GM21825 (cell line): ENCODE results near the gene SEPTIN6.

Source experiments
- ATAC-seq: cut with Tn5 transposase; IDR thresholded peaks from one replicate; pipeline ENCODE4 v1.9.1; 2021; ENCODE audit warnings: mild to moderate bottlenecking, moderate library complexity; ENCODE audit not compliant: unreplicated experiment

The SEPTIN6 gene

GRCh38 chrX:119693040-119693995 is at the start of gene SEPTIN6:
Gene SEPTIN6, minus strand, starts transcription at chrX:119693168. Its CDS starts 63 bp downstream, at chrX:119693105.
- peak; percentile 64 for ATAC-seq

- ATAC-seq: no peak
Measured at GRCh38 chrX:119738742-119739141, 45.8 kb upstream of the SEPTIN6 start.

GRCh38 chrX:119736206-119736764 is 43.3 kb upstream of the SEPTIN6 start:
- ATAC-seq: no peak

GRCh38 chrX:119735467-119735866 is 42.5 kb upstream of the SEPTIN6 start:
- no peak for ATAC-seq

GRCh38 chrX:119734897-119735339 is 42.0 kb upstream of the SEPTIN6 start:
- no peak for ATAC-seq

- ATAC-seq: peak; percentile 54
Measured at GRCh38 chrX:119729408-119730201, 36.6 kb upstream of the SEPTIN6 start.

GRCh38 chrX:119728487-119728886 is 35.5 kb upstream of the SEPTIN6 start:
- ATAC-seq: no peak

GRCh38 chrX:119726900-119727555 is 34.1 kb upstream of the SEPTIN6 start:
- no peak for ATAC-seq

- ATAC-seq: no peak
Measured at GRCh38 chrX:119721926-119722325, 29.0 kb upstream of the SEPTIN6 start.

- ATAC-seq: no peak
Measured at GRCh38 chrX:119721487-119721886, 28.5 kb upstream of the SEPTIN6 start.

GRCh38 chrX:119709630-119710029 is 16.7 kb upstream of the SEPTIN6 start:
- no peak for ATAC-seq

GRCh38 chrX:119708936-119709335 is 16.0 kb upstream of the SEPTIN6 start:
- no peak for ATAC-seq

- ATAC-seq: no peak
Measured at GRCh38 chrX:119706616-119707015, 13.6 kb upstream of the SEPTIN6 start.

- no peak for ATAC-seq
Measured at GRCh38 chrX:119698845-119699244, 5.9 kb upstream of the SEPTIN6 start.

GRCh38 chrX:119696251-119696890 is 3.4 kb upstream of the SEPTIN6 start:
- no peak for ATAC-seq

GRCh38 chrX:119695535-119696050 is 2.6 kb upstream of the SEPTIN6 start:
- no peak for ATAC-seq

GRCh38 chrX:119694601-119695534 is 1.9 kb upstream of the SEPTIN6 start:
- ATAC-seq: no peak

- no peak for ATAC-seq
Measured at GRCh38 chrX:119693996-119694451, 1.1 kb upstream of the SEPTIN6 start.
